D721Med (cell line): ENCODE results near the gene B4GALNT1.
"Not testable (repeated sequence)": the region's sequence is repeated elsewhere in the genome, so short reads cannot be mapped to it uniquely, and the experiment has no call there.

Experiments used
- DNase-seq: peaks from one replicate; pipeline ENCODE4 v3.0.0; 2011; ENCODE audit warnings: low spot score; ENCODE audit not compliant: insufficient read length
- FAIRE-seq: peaks from 2 replicates; lab custom pipeline; 2011; peaks lifted over from hg19 to GRCh38; lab: Jason Lieb, UNC
- TF ChIP-seq, protein P1 (sequence below): IDR thresholded peaks from 2 replicates; pipeline ENCODE4 v1.5.1; 2012; ENCODE audit warnings: mild to moderate bottlenecking, control low read depth; ENCODE audit not compliant: insufficient read depth; ENCODE audit errors: missing control alignments

The B4GALNT1 gene

DNA sequence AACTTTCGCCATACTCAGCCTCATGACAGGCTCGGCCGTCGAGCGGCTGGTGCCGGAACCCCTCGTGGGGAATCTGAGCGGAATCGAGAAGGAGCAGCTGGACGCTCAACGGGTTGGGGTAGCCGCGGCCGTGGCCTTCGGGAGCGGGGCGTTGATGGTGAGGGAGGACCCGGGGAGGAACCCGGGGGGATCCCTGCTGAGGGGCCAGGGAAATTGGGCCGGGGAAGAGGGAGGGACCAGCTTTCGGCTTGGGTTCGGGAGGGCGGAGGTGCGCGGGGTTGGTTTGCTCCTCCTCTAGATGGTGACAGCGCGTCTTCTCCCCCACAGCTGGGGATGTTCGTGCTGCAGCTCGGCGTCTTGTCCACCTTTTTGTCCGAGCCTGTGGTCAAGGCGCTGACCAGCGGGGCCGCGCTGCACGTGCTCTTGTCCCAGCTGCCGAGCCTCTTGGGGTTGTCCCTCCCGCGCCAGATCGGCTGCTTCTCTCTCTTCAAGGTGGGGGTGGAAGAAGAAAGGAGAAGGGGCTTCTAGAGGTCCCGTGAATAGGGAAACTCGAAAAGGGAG lies 12.0 kb downstream of the B4GALNT1 start:
- TF ChIP-seq, protein P1, sequence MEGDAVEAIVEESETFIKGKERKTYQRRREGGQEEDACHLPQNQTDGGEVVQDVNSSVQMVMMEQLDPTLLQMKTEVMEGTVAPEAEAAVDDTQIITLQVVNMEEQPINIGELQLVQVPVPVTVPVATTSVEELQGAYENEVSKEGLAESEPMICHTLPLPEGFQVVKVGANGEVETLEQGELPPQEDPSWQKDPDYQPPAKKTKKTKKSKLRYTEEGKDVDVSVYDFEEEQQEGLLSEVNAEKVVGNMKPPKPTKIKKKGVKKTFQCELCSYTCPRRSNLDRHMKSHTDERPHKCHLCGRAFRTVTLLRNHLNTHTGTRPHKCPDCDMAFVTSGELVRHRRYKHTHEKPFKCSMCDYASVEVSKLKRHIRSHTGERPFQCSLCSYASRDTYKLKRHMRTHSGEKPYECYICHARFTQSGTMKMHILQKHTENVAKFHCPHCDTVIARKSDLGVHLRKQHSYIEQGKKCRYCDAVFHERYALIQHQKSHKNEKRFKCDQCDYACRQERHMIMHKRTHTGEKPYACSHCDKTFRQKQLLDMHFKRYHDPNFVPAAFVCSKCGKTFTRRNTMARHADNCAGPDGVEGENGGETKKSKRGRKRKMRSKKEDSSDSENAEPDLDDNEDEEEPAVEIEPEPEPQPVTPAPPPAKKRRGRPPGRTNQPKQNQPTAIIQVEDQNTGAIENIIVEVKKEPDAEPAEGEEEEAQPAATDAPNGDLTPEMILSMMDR: no peak
- no peak for FAIRE-seq
- no peak for DNase-seq

DNA sequence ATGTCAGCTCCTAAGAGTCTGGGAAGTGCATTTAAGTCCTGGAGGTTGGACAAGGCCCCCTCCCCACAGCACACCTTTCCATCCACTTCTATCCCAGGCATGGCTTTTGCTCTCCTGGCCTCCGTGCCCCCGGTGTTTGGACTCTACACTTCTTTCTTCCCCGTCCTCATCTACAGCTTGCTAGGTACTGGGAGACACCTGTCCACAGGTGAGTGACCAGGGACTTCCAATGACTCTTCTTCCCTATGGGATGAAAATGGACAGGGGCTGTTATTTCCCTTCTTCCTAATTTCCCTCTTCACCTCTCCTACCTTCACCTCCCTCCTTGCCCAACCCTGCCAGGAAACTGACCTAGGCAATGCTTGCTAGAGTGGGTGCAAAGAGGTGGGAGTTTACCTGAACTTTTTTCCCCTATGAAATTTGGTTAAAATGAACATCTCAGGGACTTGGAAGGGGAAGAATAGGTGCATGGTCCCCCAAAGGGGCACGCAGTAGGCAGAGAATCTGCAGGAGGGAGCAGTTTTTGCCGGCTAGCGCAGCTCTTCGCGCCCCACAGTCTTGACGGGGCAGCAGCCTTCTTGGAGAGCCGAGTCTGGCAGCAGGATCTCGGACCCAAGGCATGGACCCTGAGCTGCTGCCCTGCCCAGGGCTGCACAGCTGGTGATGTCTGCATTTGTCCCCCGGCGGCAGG lies 12.6 kb downstream of the B4GALNT1 start:
- no peak for DNase-seq
- FAIRE-seq: no peak
- TF ChIP-seq, protein P1: no peak

DNA sequence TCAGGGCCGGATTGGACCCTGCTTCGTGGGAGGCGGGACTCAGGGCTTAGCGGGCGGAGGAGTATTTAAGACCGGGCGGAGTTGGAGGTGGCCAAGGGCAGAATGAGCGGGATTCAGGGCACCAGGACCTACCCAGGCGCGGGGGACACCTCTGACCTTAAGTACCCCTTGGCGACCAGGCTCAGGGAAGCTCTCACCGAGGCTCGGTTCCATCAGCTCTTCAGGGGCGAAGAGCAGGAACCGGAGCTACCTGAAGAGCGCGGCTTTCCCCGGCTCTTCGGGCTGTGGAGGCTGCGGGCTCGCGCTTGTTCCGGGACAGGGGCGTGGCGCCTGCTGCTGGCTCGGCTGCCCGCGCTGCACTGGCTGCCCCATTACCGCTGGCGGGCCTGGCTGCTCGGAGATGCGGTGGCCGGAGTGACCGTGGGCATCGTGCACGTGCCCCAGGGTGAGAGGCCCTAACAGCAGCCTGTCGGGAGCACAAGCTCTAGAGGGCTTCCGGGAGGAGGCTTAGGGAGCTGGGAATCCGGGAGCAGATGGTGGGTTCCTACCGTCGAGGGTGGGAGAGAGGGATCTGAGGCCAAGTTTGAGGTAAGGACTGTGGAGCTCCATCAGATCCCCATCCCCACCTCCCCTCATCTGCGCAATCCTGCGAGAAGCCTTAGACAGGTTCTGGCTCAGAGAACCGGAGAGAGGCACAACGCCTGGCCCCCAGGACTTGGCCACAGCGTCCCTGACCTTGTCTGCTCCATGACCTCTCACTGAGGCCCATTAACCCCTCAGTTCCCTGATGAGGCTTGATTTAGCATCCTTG lies 13.4 kb downstream of the B4GALNT1 start:
- DNase-seq (no peak), FAIRE-seq (no peak)
- TF ChIP-seq, protein P1: no peak

DNA sequence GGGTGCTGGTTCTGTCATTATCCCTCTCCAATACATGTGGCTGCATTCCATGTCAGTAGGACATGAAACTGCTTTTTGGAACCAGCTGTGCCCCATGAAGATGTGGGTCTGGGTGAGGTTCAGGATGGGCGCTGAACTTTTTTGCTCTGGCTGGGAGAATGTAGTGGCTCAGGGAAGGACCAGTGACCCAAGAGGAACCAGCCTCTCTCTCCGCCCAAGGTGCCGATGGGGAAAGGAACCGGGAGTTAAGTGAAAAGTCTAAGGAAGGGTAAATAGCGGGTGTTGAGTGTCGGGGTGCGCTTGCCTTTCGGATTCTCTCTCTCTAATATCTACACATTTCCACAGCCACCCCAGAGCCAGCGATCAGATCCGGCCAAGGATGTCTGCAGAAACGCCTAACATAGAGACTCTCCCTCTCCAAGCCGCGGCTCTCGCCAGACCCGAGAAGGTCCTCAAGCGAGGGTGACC lies 14.0 kb downstream of the B4GALNT1 start:
- DNase-seq: no peak
- no peak for FAIRE-seq
- TF ChIP-seq, protein P1: no peak

DNA sequence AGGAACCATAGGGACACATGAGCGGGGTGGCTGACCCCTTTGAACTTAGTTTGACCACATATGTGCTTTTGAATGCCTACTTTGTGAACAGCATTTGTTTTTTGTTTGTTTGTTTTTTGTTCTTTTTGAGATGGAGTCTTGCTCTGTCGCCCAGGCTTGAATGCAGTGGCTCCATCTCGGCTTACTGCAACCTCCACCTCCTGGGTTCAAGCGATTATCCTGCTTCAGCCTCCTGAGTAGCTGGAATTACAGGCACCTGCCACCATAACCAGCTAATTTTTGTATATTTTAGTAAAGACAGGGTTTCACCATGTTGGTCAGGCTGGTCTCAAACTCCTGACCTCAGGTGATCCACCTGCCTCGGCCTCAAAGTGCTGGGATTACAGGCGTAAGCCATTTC lies 14.6 kb downstream of the B4GALNT1 start:
- FAIRE-seq, DNase-seq: not testable (repeated sequence)

DNA sequence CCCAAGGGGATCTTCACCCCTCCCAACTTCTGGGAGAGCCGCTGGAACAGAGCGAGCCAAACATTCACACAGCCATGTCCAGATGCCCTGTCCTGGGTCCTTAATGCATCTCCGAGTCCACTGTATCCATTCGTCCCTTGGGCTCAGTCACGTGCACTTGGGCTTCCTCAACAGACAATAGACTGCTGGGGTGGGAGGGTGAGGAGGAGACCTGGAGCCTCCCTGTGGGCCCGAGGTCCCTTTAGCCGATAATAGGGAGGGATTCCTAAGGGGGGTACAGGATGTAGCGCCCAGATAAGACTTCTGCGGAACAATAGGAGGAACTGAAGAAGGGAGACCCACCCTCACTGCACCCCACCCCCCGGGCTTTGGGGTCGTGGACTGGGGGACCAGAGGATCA lies 15.1 kb downstream of the B4GALNT1 start:
- TF ChIP-seq, protein P1: no peak
- DNase-seq (no peak), FAIRE-seq (no peak)

DNA sequence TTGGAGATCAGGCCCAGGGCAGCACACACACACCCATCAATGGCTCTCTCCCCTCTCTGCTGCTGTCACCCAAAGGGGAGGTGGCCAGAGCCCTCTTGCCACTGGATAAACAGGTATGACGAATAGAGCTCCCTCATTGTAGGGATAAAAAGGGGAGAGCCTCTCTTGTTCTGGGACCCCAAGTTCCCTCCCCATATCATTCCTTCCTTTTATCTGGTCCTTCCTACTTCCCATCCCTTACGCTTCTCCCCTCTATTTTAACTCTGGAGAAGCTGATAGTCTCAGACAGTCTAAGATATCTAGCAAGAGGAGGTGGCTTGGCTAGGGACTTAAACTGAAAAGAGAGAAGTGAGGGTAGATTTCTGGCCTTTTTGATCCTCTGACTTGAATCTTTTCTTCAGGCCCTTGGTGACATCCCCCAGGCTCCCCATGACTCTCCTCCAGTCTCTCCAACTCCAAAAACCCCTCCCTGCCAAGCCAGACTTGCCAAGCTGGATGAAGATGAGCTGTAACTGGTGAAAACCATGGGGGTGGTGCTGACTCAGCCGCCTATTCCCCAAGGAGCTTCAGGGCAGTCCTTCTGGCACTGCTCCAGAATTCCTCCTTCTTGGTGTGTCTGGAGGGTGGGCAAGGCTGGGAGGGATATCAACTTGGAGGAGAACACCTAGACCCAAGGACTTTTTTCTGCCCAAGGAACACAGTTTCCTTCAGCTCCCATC lies 16.5 kb downstream of the B4GALNT1 start:
- no peak for FAIRE-seq
- DNase-seq: no peak
- TF ChIP-seq, protein P1: no peak
